ENCODE data around the gene RPN1.

Gene RPN1

DNA sequence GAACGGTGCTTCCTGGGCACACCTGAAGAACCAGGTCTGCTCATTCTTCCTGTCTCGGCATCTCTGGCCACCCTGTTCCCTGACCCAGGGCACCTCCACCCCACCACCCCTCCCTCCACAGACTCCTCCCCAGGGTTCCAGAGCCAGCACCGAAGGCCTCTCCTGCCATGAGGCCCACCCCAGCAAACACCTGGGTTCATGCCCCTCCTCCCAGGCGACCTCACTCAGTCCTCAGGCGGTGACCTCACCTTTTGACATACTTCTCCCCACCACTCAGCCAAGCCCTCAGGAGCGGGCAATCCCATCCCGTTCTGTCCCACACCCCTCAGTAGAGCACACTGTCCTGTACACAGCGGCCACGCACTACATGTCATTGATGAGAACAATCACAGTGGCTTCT lies 72.3 kb downstream of the RPN1 start:
- no peak for DNase-seq (ENCODE audit: low read depth)

DNA sequence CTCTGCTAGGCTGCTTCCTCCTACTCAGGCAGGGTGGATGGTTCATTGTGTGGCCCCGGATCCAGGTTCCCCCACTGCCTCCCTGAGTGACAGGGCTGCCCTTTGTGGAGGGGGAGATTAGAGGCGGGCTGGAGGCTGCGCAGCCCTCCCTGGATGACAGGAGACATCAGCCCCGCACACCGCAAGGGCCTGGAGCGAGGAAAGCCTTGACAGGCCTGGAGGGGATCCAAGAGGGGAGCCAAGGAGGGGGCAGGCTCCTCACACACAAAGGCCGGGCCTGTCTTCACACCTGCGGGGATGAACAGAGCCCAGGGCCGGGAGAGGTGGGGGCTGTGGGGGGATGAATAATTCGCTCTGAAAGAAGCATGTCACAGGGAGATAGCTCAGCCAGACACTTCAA lies 72.9 kb downstream of the RPN1 start:
- DNase-seq (ENCODE audit: low read depth), result no peak

DNA sequence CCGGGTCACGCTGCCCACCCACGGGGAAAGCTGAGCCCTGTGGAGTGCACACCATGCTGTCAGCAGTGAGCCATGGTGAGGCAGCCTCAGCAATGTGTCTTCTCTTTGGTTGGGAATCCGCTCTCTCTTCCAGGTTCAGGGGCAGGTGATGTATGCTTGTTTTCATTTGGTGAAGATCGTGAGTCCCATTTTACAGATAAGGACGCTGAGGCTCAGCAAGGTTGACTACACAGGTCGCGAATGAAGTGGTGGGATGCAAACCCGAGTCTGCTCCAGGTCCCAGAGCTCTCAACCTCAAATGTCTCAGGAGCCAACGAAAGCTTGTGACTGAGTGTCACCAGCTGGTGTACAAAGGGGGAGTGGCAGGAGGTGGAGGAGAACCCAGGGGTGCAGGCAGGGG lies 74.3 kb downstream of the RPN1 start:
- DNase-seq (ENCODE audit: low read depth), result no peak

DNA sequence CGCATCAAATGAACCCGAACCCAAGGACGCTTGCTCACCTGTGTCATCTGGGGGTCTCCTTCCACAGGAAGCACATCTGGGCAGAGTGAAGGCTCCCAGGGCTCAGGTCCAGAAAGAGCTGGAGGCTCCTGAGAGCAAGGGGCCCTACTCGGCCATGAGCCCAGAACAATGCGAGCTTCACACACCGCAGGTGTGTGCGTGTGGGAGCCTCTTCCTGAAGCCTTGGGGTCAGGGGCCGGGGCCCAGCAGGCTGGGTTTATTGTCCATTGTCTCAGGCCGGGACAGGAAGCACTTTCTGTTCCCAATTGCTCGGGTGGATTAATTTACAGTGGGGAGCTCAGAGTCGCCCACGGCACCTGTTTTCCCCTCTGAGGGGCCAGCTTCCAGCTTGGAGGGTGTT lies 74.8 kb downstream of the RPN1 start:
- no peak for DNase-seq (ENCODE audit: low read depth)

DNA sequence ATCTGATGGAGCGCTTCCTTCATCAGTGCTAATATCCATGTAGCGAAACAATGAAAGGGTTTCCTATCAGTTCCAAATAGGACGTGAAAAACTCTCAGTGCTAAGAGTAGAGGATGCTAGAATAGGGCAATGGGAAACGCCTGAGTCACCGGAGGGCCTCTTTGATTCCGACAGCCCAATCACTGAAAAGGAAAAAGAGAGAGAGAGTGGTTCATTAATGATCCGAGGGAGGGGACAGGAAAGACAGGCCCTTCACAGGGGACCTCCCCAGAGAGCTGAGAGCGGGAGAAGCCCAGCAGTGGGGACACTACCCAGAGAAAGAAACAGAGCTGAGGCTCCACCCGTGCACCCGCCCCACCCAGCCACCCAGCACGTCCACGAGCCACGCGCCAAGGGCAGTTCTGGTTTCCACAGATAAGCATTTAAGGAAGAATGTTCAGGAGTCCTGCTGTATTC lies 76.9 kb downstream of the RPN1 start:
- no peak for DNase-seq (ENCODE audit: low read depth)

DNA sequence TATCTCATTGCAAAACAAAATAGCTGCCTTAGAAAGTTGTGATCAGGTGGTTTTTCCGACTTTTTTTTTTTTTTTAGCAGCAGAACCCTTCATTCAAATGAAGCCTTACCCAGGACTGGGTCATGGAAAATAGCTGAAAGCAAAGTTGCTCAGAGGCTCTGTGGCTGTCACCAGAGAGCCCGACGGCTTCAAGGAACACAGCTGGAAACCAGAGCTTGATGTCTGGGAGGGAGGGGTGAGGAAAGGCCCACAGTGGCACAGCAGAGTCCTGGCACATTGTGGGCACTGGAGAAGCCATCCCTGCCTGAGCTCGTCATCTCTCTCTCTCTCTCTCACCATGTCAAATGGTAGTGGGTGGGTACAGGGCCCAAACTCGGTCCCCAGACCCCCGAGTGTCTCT lies 77.5 kb downstream of the RPN1 start:
- no peak for DNase-seq (ENCODE audit: low read depth)

DNA sequence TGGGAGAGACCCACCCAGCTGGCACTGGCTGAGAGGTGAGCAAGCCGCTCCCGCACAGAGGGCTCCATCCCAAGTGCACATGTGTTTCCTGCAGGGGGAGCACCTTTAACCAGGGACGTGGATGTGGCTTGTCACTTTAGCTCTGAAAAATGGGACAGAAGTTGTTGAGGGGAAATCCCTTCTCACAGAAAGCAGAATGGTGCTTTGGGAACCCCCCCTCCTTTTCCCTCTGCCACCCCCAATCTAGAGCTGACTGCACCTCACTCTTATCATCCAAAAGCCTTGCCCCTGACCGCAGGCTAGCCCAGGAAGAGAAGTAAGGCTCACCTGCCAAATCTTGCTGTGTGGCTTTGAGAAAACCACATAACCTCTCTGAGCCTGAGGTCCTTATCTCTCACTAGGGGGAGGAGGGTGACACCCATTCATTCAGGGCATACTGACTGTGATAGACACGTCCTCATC lies 77.9 kb downstream of the RPN1 start:
- DNase-seq (ENCODE audit: low read depth), result no peak

DNA sequence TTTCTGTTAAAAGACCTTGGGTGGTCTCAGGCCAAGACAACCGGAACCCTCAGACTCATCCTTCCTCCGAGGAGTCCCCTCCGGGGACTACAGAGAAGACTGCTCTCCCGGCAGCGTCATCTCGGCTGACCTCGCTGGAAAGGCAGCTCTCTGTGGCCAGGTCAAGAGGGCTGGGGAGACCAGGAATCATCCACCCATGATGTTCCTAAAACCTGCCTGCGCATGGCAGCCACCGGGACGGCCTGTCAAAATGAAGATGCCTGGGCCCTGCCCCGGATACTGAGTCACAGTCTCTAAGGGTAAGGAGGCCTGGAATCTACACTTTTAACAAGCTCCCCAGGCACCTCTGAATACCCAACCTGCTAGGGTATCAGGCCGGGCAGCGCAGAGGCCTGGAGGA lies 78.6 kb downstream of the RPN1 start:
- no peak for DNase-seq (ENCODE audit: low read depth)

Data from GM04504 (cell line).